ENCODE data around the gene KIAA1191. TPM values are rescaled to one million over a fixed set of nuclear protein-coding genes. Genes with fewer than 3 reads are reported as not detected.
"Not testable (repeated sequence)": the region's sequence is repeated elsewhere in the genome, so short reads cannot be mapped to it uniquely, and the experiment has no call there.

KIAA1191 gene, protein sequence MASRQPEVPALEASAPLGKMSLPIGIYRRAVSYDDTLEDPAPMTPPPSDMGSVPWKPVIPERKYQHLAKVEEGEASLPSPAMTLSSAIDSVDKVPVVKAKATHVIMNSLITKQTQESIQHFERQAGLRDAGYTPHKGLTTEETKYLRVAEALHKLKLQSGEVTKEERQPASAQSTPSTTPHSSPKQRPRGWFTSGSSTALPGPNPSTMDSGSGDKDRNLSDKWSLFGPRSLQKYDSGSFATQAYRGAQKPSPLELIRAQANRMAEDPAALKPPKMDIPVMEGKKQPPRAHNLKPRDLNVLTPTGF
- polyA plus RNA-seq (ENCODE audit: insufficient read length in 3 of 3): 100 to 1,000 TPM; 134 to 160 (median 147) TPM

DNA sequence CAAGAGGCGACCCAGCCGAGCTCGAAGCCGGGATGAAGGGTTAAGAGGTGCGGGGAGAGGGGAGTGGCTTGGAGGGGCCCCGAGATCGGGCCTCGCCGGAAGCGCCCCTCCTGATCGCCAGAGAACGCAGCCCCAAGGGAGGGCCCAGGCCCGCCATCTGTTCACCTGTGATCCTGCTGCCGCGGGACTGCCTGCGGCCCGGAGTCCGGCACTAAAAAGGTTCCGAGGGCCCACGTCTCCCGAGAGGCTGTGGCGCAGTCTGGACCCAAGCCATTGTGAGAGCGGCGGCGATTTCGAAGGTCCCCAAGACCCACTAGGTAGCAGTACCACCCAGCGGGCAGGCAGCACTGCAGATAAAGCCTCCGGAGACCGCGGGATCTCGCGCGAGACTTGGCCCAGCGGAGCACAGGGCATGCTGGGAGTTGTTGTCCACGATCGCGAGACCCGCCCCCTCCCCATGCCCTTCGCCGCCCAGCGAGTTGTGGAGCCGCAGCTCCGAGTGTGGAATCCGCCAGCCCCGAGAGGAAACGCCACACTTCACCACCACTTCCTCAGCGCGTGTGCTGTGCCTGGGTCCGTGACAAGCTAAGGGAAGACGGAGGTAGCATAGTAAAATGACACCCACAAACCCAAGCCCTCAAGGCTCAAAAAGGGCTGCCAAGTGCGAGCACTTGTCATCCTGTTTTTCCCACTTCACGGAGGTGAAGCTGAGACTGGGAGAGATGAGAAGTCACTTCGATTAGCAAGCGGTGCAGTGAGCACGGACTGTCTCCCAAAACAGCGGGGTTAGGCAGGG lies at the start of gene KIAA1191:
TSS of gene KIAA1191 (minus strand) at position 328 of the 796 bp plus-strand sequence. CDS start 2,256 bp downstream, outside the sequence.
- DNase-seq (ENCODE audit: low read depth in 3 of 3, low spot score in 2 of 3): peak; percentile 68 to 84 (median 78)

DNA sequence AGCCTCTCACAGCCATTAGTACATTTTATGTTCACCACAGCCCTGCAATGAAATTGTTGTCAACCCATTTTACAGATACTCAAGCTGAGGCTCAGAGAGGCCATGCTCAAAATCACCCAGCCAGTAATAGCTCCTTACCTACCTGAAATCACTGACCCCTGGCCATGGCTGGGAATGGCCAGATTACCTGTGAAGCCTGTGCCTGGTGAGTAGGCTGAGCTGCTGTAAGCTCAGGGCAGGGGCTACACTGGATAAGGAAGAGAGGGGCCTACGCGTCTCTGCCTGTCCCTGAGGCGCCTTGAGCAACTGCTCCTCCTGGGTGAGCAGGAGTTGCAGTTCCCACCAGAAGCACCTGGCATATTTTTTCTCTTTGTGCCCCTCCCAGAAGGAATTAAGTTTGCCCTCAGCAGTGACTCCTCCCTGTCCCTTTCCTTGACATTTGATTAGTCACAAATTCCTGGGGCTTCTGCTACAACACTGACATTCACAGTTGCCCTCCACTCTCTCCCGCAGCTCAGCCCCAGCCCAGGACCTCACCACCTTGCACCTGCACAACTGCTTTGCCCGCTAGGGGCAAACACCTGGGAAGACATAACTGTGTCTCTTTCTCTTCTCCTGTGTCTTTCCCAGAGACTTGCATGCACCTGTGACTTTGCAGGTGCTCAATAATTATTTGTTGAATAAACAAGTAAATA lies 49.1 kb upstream of the KIAA1191 start:
- no peak for DNase-seq (ENCODE audit: low read depth in 3 of 3, low spot score in 2 of 3)

DNA sequence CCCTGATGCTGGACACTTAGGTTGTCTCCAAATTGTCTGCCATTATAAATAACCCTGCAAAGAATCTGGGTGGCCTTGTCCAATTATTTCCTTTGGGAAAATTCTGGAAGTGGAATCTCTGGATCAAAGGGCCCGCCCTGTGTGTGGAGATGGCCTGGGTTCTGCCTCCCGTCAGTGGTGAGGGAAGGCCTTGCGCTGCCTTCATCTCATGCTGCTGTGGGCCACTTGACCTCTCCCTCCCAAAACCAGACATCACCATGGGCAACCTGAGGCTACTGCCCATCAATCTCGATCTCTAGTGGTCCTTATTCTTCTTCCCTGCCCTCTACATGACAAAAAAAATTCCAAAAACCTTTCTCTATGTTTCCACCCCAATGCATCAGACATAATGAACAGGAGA lies 48.2 kb upstream of the KIAA1191 start:
- DNase-seq (ENCODE audit: low read depth in 3 of 3, low spot score in 2 of 3): no peak

DNA sequence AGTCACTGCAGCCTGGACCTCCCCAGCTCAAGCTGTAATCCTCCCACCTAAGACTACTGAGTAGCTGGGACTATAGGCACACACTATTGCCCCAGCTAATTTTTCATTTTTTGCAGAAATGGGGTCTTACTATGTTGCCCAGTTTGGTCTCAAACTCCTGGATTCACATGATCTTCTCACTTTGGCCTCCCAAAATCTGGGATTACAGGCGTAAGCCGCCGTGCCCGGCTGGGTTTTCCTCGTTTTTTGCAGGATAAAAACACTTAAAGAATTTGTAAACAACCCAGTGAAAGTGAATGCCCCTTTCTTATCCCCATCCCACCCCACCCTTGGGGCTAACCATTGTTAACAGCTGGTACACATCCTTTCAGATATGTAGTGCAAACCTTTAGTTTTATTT lies 47.0 kb upstream of the KIAA1191 start:
- no peak for DNase-seq (ENCODE audit: low read depth in 3 of 3, low spot score in 2 of 3)

DNA sequence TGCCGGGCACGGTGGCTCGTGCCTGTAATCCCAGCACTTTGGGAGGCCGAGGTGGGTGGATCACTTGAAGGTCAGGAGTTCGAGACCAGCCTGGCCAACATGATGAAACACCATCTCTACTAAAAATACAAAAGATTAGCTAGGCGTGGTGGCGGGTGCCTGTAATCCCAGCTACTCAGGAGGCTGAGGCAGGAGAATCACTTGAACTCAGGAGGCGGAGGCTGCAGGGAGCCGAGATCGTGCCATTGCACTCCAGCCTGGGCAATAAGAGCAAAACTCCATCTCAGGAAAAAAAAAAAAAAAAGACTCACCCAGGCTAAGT lies 46.6 kb upstream of the KIAA1191 start:
- DNase-seq (ENCODE audit: low read depth in 3 of 3, low spot score in 2 of 3): not testable (repeated sequence)

DNA sequence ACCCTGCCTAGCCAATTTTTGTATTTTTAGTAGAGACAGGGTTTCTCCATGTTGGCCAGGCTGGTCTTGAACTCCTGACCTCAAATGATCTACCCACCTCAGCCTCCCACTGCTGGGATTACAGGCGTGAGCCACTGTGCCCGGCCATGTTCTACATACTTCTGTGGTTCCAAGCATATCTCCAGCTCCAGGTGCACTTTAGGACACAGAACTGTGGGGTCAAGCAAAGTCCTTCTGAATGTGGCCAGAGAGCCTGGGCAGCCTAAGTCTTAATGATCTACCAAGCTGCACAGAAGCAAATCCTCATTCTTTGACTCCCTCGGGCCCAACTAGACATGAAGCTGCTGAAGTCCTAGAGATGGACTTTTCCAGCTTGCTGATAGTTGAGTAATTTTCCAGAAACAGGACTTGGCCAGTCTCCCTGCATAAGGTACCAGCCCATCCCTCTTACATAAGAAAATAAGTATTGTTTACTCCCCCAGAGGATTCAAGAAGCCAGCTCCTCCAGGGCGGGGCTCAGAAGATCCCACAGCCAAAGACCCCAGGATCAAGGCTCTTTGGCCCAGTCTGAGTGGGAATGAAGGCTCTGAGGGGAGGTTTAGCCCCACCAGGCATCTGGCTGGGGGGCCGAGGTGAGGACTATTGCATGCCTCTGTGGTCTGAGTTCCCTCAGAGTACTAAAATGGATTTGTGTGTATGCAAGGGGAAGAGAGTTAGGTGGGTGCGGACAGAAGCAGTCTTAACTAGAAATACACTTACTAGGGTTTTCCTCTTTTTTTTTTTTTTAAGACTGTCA lies 46.1 kb upstream of the KIAA1191 start:
- no peak for DNase-seq (ENCODE audit: low read depth in 3 of 3, low spot score in 2 of 3)

DNA sequence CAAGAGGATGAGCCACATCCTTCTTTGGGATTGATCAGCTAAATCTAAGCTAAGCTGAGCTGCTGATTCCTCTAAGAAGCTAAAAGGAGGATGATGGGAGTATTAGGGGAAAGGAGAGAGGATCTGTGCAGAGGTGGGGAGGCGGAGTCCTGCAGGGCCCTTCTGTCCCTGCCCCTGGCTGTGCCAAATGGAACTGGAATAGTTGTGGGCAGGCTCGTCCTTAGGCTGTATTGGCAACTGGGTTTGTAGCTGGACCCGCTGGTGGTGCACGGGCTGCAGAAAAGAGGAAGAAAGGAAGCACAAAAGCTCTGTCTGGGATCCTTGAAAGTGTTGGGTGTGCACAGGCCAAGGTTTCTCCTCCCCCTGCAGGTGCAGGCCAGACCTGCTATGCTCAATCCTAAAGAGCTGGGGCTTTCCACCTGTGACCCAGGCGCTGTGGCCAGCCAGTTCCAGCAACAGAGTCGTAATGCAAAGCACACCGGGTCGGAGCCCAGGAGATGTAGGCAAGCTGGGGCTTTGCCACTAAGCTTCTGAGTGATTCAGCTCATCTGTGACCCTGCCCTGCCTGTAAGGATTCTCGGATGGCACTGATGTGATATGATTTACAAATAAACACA lies 45.0 kb upstream of the KIAA1191 start:
- no peak for DNase-seq (ENCODE audit: low read depth in 3 of 3, low spot score in 2 of 3)

DNA sequence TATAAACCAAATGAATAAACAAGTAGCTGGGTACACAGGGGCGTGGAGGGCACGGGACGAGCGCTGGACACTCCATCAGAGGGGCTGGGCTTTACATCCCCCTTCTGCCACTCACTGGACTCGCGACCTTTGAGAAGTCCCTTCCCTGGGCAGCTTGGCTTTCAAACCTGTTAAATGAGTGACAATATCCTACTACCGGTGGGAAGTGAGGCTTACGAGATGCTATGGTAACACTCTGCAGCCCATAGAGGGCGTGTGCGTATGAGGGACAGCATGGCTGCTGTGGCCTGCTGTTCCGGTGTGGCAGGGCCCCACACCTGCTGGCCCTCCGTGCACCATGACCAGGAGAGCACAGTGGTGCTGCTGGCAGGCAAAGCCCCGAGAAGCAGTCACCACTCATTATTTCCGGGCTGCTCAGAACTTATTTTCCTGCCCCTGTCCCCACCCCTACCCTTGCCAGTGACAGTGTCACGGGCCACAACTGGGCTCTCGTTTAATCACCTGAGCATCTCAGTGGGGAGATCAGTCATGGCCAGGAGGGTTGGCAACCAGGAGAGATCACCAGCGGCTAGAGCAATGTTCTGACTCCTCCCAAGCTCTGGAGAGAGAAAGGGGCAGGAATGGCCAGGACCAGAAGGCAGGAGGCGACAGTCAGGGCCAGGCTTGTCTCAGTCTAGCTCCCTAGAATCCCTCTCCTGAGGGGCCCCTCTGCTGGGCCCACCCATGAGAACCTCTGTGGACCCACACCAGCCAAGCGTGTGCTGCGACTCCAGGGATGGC lies 44.3 kb upstream of the KIAA1191 start:
- DNase-seq (ENCODE audit: low read depth in 3 of 3, low spot score in 2 of 3): no peak

DNA sequence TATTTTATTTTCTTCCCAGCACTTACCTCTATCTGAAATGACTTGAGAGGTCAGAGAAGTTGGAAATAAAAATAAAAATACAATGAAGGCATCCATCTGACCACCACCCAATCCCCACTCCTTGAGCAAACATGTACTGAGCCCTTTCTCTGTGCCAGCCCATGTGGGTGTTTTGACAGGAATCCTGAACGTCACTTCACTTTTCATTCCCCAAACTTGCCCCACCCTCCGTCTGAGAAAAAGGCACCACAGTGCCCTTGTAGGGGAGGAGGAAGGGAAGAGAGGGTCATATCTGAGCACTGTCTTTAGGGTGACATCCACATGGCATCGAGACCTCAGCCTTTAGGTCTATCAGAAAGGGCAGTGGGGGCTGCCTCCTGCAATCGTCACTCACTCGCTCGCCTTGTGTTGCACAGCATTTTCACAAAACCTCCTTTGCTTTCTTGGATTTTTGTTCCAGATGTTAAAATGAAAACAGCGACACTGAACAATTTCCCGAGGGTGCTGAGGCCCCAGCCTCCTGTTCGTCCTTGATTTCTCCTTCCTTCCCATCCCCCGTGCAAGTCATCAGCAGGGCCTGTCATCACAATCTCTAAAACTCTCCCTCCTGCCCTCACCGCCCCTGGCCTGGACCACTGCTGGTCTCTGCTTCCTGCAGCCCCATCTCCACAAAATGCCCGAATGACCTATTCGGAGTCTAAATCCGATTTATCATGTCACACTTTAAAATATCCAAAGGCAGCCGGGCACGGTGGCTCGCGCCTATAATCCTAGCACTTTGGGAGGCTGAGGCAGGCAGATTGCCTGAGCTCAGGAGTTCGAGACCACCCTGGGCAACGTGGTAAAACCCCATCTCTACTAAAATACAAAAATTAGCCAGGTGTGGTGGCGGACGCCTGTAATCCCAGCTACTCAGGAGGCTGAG lies 40.0 kb upstream of the KIAA1191 start:
- DNase-seq (ENCODE audit: low read depth in 3 of 3, low spot score in 2 of 3): no peak

DNA sequence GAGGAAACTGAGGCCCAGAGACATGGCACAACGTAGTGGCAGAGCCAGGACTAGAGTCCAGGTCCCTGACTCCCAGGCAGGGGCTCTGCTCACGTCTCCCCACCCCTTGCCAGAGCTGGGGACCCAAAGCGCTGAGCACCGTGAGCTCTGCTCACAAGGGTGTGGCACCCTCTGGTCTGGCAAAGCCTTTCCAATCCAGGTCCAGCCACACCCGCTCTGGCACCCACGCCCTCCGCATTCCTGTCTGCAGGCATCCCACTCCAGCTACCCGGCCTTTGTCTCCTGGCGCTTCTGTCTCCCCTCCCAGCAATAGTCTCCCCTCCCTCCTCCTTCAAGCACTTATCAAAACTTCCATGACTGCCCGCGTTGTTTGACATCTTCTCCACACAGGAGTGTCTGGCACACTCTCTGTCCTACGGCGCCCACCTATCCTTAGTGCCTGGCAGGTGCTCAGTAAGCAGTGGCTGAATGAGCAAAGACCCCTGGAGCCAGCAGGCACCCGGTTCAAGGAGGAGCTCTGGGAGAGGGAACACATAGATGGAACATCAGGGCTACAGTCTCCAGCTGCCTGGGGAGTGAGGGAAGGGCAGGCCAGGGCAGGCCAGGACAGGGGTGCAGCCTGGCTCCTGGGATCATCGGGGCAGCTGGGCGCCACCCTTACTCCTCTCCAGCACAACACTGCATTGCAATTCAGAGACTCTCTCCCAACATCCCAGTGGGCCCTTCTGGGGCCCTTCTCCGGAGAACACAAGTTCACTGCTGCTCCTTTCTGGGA lies 39.0 kb upstream of the KIAA1191 start:
- no peak for DNase-seq (ENCODE audit: low read depth in 3 of 3, low spot score in 2 of 3)

DNA sequence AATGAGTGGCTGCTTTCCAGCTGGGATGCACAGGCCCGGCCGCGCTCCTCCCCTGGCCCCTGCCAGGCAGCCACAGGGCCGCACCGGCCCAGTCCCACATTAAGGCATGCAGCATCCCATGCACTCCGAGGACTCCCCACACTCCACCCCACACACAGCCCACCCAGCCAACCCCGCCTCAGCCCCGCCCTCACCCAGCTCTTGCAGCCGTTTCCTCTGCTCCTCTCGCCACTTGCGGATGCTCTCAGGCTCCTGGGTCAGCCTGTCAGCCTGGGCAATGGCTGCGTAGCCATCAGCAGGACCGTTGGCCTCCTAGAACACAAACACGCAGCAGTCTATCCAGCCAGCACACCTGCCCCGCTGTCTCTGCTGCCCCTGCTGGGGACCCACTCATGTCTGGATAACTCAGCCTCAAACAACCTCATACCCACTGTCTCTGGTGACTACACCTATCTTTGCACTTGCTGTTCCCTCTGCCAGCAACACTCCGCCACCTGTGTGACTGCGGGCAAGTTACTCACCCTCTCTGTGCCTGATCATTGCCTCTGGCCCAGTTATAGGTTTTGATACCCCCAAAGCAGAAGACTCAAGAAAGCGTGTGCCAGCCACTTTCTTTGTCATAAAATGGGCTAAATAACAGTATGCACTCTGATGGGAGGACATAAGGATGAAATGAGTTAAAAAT lies 36.3 kb upstream of the KIAA1191 start:
- DNase-seq (ENCODE audit: low read depth in 3 of 3, low spot score in 2 of 3): no peak

DNA sequence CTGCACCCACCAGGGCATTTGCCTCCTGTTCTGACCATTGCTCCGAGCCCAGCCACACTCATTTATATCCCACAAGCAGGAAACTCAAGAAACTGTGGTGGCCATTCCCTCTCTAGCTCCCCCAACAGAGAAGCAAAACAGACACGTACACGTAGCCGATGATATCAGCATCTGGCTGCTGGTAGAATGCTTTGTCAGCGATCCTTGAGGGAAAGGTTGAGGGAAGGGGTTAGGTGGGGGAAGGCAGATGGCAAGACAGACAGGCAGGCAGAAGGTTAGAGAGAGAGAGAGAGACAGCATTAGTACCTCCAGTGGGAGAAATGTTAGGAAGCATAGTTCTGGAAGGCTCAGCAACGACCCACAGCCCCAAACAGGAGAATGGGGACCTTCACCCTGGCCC lies 34.8 kb upstream of the KIAA1191 start:
- no peak for DNase-seq (ENCODE audit: low read depth in 3 of 3, low spot score in 2 of 3)

DNA sequence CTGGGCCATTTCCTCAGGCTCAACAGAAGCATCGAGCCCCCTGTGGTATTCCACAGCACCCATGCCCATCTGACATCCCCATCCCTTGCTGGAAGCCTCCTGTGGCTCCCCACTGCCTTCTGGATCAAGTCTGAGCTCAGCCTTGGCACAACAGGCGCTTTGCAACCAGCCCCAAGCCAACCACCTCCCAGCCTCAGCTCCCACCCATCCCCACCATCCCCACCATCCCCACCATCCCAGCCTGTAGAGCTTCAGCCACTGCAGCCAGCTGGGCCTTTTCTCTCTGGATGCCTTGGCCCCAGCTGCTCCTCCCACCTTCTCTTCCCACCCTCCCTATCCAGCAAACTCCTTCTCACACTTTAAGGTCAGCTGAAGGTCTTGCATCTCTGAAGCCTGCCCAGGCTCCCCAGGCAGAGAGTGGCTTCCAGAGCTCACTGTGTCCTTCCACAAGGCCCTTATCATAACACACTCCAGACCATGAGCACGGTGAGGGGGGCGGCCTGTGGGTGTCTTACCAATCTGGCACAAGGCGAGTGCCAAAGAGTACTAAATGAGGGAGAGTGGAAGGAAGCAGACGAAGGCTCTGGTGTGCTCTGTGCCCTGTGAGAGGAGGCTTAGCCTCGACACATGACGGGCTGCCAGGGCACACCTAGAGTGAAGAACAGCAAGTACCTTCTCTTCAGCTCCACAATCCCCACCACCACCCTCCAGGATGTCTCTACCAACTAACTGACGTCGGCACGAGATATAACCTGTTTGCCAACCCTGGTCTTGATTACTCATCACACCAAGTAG lies 33.5 kb upstream of the KIAA1191 start:
- no peak for DNase-seq (ENCODE audit: low read depth in 3 of 3, low spot score in 2 of 3)

DNA sequence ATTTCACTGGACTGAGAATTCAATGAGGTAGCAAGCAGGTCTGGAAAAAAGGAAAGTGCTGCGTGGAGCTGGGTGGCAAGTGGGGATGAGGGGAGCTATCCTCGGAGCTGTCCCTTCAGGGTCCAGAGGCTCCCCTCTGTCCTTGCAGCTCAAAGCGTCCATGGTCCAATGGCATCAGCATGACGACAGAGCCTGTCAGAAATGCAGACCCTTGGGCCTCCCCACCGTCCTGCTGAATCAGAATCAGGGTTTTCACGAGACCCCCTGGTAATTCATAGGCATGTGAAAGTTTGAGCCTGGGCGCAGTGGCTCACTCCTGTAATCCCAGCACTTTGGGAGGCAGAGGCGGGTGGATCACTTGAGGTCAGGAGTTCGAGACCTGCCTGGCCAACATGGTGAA lies 32.5 kb upstream of the KIAA1191 start:
- no peak for DNase-seq (ENCODE audit: low read depth in 3 of 3, low spot score in 2 of 3)

DNA sequence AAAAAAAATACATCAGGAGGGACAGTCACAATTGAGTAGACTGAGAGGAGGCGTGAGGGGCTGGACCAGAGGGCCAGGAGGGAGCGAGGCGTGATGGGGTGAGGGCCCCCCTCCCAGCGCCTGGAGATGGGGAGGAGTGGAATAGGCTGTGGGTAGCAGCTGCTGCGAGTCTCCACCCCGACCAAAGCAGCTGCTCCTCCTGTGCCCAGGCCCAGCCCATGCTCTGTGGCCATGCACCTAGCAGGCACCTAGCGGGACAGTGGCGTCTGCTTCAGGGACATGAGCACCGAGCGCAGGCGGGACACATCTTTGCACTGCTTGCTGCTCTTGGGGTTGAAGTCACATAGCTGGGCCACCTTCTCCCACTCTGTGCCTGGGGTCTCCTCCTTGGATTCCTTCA lies 31.0 kb upstream of the KIAA1191 start:
- DNase-seq (ENCODE audit: low read depth in 3 of 3, low spot score in 2 of 3): no peak

DNA sequence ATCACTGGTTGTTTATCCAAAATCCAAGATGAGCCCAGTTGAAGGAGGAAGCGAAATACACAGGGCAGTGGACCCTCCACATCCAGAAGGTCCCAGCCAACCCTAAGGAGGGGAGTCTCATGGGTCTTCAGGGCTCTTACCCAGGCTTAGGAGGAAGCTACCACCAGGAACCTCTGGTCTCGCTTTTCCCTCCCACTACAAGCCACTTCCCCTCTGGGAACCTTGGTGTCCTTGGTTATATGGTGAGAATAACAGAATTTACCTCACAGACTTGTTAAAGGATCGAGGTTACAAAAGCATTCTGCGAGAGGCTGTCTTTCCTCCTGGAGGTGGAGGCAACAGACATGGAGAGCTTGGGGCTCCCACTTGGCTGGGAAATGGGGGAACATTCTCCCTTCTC lies 30.4 kb upstream of the KIAA1191 start:
- no peak for DNase-seq (ENCODE audit: low read depth in 3 of 3, low spot score in 2 of 3)
